ENCODE data around the gene BICC1. TPM values are rescaled to one million over a fixed set of nuclear protein-coding genes. Genes with fewer than 3 reads are reported as not detected.

Gene BICC1
- total RNA-seq, 1 experiment from 2014 or later = 0.57 TPM

DNA sequence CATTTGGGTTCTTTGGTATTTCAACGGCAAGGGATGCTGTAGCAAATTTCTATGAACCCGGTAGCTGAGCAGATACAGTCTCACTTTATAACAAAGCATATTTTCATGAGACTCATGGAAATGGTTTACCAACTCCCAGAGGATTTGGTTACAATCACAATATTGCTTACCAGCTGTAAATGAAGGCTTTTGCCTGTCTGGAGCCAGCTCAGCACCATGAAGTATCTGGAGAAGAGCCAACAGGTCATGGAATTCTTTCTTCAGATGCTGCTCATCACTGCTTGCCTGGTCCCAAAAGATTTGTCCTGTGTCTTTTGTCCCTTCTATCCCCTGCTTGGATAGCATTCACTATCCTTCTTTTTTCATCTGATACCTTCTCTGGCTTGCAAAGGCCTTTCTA, 346.9 kb downstream of the BICC1 start:
- Mint-ChIP-seq H3K27ac (no peak overlapping the region), H3K9me3 (peaks cover 10 to 11% of the 10 kb centered on the region in 2 experiments), H3K36me3 (ENCODE audit: insufficient read depth in 1 of 3, low read depth in 3 of 3) (peaks cover 0 to 12% (median 0%) of the 10 kb centered on the region in 3 experiments; a peak in 4 of 7 replicates), H3K4me3 (no peak overlapping the region), H3K27me3 (ENCODE audit: low read depth) (no peaks in the 10 kb centered on the region; the same call in 1 of the 2 replicates), H3K4me1 (peaks cover 7 to 13% of the 10 kb centered on the region in 2 experiments)
- Histone ChIP-seq H3K79me2 (ENCODE audit: insufficient read depth, low read length) (no peaks in the 10 kb centered on the region), H2BK15ac (ENCODE audit: low read depth, low read length) (no peak overlapping the region), H4K5ac (ENCODE audit: insufficient read length, low read depth, low read length) (no peak overlapping the region), H3K27me3 (ENCODE audit: insufficient read depth, low read length) (no peaks in the 10 kb centered on the region), H2BK12ac (ENCODE audit: insufficient read length, low read depth, low read length) (no peak overlapping the region), H3K56ac (ENCODE audit: insufficient read length, low read depth, low read length) (no peak overlapping the region), H3K79me1 (ENCODE audit: insufficient read depth, low read depth, low read length, poor library complexity, severe bottlenecking) (no peaks in the 10 kb centered on the region), H3K23me2 (ENCODE audit: insufficient read length, low read depth, low read length, poor library complexity, severe bottlenecking) (no peaks in the 10 kb centered on the region), H2AFZ (ENCODE audit: low read length) (no peak overlapping the region), H3K4ac (ENCODE audit: low read depth, low read length) (no peak overlapping the region), H4K91ac (ENCODE audit: insufficient read length, low read depth, low read length) (no peak overlapping the region), H2BK120ac (ENCODE audit: low read depth, low read length, poor library complexity, severe bottlenecking) (no peak overlapping the region), H3K18ac (ENCODE audit: insufficient read length, low read depth, low read length) (no peak overlapping the region), H3K14ac (ENCODE audit: insufficient read depth, low read length) (no peak overlapping the region), H3K9me3 (ENCODE audit: control insufficient read depth, low read depth, low read length) (no peaks in the 10 kb centered on the region), H3K4me2 (ENCODE audit: insufficient read depth, insufficient read length, low read length) (no peak overlapping the region), H3K27ac (ENCODE audit: insufficient read length, low read depth, low read length) (no peak overlapping the region), H4K8ac (replicated peaks; ENCODE audit: insufficient read length, low read depth, low read length) (no peak overlapping the region), H3K23ac (ENCODE audit: insufficient read length, low read depth, low read length) (no peak overlapping the region), H3K9ac (ENCODE audit: extremely low read depth, insufficient read length, low read length) (no peak overlapping the region), H2AK5ac (ENCODE audit: insufficient read length, low read length) (no peak overlapping the region), H3T11ph (ENCODE audit: low read length) (no peak overlapping the region), H2BK20ac (ENCODE audit: low read depth, low read length, poor library complexity, severe bottlenecking) (no peak overlapping the region), H2BK5ac (ENCODE audit: insufficient read length, low read length) (no peak overlapping the region), H4K20me1 (ENCODE audit: control insufficient read depth, insufficient read depth, insufficient read length) (no peaks in the 10 kb centered on the region), H3K4me1 (ENCODE audit: insufficient read depth, low read length) (peaks cover 3% of the 10 kb centered on the region; the same call in 1 of the 2 replicates)
- WGBS (ENCODE audit: extremely low coverage, insufficient read length, low lambda C conversion rate) = no CpG with 5 or more reads among the region's 2 CpGs
- TF ChIP-seq, protein P1, sequence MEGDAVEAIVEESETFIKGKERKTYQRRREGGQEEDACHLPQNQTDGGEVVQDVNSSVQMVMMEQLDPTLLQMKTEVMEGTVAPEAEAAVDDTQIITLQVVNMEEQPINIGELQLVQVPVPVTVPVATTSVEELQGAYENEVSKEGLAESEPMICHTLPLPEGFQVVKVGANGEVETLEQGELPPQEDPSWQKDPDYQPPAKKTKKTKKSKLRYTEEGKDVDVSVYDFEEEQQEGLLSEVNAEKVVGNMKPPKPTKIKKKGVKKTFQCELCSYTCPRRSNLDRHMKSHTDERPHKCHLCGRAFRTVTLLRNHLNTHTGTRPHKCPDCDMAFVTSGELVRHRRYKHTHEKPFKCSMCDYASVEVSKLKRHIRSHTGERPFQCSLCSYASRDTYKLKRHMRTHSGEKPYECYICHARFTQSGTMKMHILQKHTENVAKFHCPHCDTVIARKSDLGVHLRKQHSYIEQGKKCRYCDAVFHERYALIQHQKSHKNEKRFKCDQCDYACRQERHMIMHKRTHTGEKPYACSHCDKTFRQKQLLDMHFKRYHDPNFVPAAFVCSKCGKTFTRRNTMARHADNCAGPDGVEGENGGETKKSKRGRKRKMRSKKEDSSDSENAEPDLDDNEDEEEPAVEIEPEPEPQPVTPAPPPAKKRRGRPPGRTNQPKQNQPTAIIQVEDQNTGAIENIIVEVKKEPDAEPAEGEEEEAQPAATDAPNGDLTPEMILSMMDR (conservative IDR thresholded peaks at IDR 0.05) = no peak
- DNase-seq = no peak

Data from H9 (cell line).